ENCODE measurements around the gene WWC2. TPM values are rescaled to one million over a fixed set of nuclear protein-coding genes. Genes with fewer than 3 reads are reported as not detected.

WWC2 gene
- polyA plus RNA-seq, 2 of the 4 experiments (the other 2 are of a cell fraction): 14.9 to 26.9 TPM

DNA sequence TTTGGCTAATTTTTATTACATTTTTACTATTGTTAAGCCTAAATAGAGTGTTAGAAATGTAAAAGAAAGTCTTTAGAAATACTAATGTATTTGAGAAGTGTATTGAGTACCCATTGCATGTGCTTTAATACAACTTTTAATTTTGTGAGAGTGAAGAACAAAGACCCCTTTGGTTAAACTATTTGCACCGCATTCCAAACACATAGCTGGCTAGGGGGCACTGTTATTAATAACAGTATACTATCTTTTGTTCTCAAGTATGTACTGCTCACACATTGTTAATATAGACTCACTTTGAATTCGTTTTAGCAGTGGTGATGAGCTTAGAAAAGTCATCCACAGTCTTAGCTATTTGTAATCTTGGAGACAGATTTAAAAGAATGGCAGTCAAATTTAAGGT, 114.9 kb downstream of the WWC2 start (continued):
- TF ChIP-seq, protein P1, sequence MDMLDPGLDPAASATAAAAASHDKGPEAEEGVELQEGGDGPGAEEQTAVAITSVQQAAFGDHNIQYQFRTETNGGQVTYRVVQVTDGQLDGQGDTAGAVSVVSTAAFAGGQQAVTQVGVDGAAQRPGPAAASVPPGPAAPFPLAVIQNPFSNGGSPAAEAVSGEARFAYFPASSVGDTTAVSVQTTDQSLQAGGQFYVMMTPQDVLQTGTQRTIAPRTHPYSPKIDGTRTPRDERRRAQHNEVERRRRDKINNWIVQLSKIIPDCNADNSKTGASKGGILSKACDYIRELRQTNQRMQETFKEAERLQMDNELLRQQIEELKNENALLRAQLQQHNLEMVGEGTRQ (IDR thresholded peaks at IDR 0.05): no peak

GRCh38 chr4:183214912-183215488, 115.9 kb downstream of the WWC2 start:
- no peak overlapping the region for H3K27ac ChIP-seq
- no peak for DNase-seq (ENCODE audit: low read depth in 1 of 2, low spot score in 1 of 2)
- H3K4me2 ChIP-seq: no peak overlapping the region
- ChIA-PET POLR2A (no interaction called here), CTCF (interaction anchor here (0.6 to 0.8 kb wide), 2 partner anchors 13 to 952 kb away, joined by 3 to 4 read pairs; no protein-coding TSS in a partner anchor)
- H3K4me3 ChIP-seq: no peak overlapping the region
- TF ChIP-seq MYC (IDR thresholded peaks at IDR 0.05; ENCODE audit: borderline replicate concordance, low read length) (no peak), CHD4 (IDR thresholded peaks at IDR 0.05; ENCODE audit: borderline replicate concordance) (no peak), EP300 (IDR thresholded peaks at IDR 0.05) (no peak)
- TF ChIP-seq, protein P1 (IDR thresholded peaks at IDR 0.05): no peak
- WGBS (ENCODE audit: missing lambda C conversion rate): 93% methylated on average over 4 of the region's 4 CpGs
- H3K4me1 ChIP-seq: peaks cover 11% of the 10 kb centered on the region
- H3K9me3 ChIP-seq: no peaks in the 10 kb centered on the region
- no peak for FAIRE-seq
- no peak for ATAC-seq

- WGBS (ENCODE audit: missing lambda C conversion rate): 97% methylated on average over 4 of the region's 4 CpGs
- Histone ChIP-seq H3K4me3 (no peak overlapping the region), H3K27ac (0 out of 6 replicates have a peak overlapping the region, but pooled peaks of 1 of the 2 experiments have one; percentile 26), H3K9me3 (no peaks in the 10 kb centered on the region), H3K4me2 (no peak overlapping the region; the same call in 2 of the 3 replicates), H3K4me1 (peaks cover 13% of the 10 kb centered on the region)
- ChIA-PET CTCF (interaction anchor here (1.3 to 2.3 kb wide), 2 partner anchors 30 to 42 kb away, joined by 3 to 7 read pairs; no protein-coding TSS in a partner anchor), POLR2A (no interaction called here)
- ATAC-seq (no peak), DNase-seq (ENCODE audit: low read depth in 1 of 2, low spot score in 1 of 2) (no peak), FAIRE-seq (no peak)
- TF ChIP-seq EHMT2 (IDR thresholded peaks at IDR 0.05; ENCODE audit: low read depth) (no peak), HOXB13 (CRISPR knock-in tag; IDR thresholded peaks at IDR 0.05; ENCODE audit: low read depth) (no peak), MAFK (IDR thresholded peaks at IDR 0.05; ENCODE audit: partially characterized antibody) (no peak), PBX3 (IDR thresholded peaks at IDR 0.05) (no peak), GATA3 (IDR thresholded peaks at IDR 0.05; ENCODE audit: borderline replicate concordance) (no peak), RCOR1 (IDR thresholded peaks at IDR 0.05; ENCODE audit: low read depth, low read length) (no peak), NR3C1 (IDR thresholded peaks at IDR 0.05) (no peak), ATOH8 (CRISPR knock-in tag; IDR thresholded peaks at IDR 0.05; ENCODE audit: low read depth) (no peak), CHD4 (IDR thresholded peaks at IDR 0.05; ENCODE audit: borderline replicate concordance) (no peak), FOXS1 (CRISPR knock-in tag; IDR thresholded peaks at IDR 0.05) (no peak), SREBF2 (IDR thresholded peaks at IDR 0.05) (no peak), KDM1A (IDR thresholded peaks at IDR 0.05; ENCODE audit: low read depth) (no peak), CEBPB (IDR thresholded peaks at IDR 0.05) (no peak), RFX5 (IDR thresholded peaks at IDR 0.05) (no peak), FOSL2 (IDR thresholded peaks at IDR 0.05) (no peak), FOSL2 (CRISPR knock-in tag; IDR thresholded peaks at IDR 0.05) (no peak)
These were observed 121.2 kb downstream of the WWC2 start for GRCh38 chr4:183220236-183220635.

All from A549 (cell line).